WTC11 (cell line): ENCODE data around the gene ITIH5.

Source experiments
- TCF7 ChIP-seq: sonication (generic); formaldehyde crosslinking; IDR thresholded peaks from 2 replicates; pipeline ENCODE4 v1.8.0; 2022; ENCODE audit warnings: mild to moderate bottlenecking, low read depth, missing genetic modification reagents, moderate library complexity
- ZNF396 ChIP-seq: fragments of 250-450 bp; sonication (Bioruptor Pico); IDR thresholded peaks from 2 replicates; pipeline ENCODE4 v1.8.0; 2021; ENCODE audit warnings: mild to moderate bottlenecking, moderate library complexity, borderline replicate concordance
- TF ChIP-seq, protein P1 (sequence below): fragments of 200-600 bp; IDR thresholded peaks from 2 replicates; pipeline ENCODE4 v1.8.0; 2022; ENCODE audit warnings: antibody characterized with exemption
- TF ChIP-seq, protein P2 (sequence below): sonication (generic); formaldehyde crosslinking; IDR thresholded peaks from 2 replicates; pipeline ENCODE4 v1.8.1; 2023; ENCODE audit warnings: mild to moderate bottlenecking, moderate library complexity, missing genetic modification reagents

DNA sequence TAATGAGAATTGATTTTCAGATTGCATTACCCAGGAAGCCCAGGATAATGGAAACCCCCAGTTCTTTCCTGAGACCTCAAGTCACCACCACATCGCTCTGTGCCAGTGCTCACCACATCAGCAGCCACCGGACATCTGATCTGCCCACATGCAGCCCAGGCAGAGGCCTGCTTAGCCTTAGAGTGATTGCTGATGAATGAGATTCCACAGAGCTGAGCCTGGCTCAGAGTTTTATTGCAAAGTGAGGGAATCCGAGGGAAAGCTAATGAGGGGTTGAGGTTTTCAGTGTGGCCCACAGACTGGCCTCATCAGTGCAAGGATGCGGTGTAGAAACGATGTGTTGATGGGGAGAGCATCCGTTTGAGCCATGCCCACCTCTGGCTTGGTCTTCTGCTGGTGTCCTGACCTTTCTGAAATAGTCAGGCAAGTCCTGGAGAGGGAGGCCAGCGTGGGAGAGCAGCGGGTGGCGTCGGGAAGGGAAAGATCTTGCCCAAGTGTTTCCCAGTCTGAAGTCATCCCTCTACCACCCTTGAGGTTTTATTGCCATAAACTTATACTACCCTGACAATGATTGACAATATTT lies 120.3 kb downstream of the ITIH5 start:
- TF ChIP-seq ZNF396 (CRISPR knock-in tag) = no peak
- TF ChIP-seq, protein P1, sequence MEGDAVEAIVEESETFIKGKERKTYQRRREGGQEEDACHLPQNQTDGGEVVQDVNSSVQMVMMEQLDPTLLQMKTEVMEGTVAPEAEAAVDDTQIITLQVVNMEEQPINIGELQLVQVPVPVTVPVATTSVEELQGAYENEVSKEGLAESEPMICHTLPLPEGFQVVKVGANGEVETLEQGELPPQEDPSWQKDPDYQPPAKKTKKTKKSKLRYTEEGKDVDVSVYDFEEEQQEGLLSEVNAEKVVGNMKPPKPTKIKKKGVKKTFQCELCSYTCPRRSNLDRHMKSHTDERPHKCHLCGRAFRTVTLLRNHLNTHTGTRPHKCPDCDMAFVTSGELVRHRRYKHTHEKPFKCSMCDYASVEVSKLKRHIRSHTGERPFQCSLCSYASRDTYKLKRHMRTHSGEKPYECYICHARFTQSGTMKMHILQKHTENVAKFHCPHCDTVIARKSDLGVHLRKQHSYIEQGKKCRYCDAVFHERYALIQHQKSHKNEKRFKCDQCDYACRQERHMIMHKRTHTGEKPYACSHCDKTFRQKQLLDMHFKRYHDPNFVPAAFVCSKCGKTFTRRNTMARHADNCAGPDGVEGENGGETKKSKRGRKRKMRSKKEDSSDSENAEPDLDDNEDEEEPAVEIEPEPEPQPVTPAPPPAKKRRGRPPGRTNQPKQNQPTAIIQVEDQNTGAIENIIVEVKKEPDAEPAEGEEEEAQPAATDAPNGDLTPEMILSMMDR = no peak
- no peak for TF ChIP-seq TCF7 (CRISPR knock-in tag)
- TF ChIP-seq, protein P2, sequence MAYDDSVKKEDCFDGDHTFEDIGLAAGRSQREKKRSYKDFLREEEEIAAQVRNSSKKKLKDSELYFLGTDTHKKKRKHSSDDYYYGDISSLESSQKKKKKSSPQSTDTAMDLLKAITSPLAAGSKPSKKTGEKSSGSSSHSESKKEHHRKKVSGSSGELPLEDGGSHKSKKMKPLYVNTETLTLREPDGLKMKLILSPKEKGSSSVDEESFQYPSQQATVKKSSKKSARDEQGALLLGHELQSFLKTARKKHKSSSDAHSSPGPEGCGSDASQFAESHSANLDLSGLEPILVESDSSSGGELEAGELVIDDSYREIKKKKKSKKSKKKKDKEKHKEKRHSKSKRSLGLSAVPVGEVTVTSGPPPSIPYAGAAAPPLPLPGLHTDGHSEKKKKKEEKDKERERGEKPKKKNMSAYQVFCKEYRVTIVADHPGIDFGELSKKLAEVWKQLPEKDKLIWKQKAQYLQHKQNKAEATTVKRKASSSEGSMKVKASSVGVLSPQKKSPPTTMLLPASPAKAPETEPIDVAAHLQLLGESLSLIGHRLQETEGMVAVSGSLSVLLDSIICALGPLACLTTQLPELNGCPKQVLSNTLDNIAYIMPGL (CRISPR knock-in tag) = no peak
